ENCODE results near the gene CATSPERB. TPM values are rescaled to one million over a fixed set of nuclear protein-coding genes. Genes with fewer than 3 reads are reported as not detected.

CATSPERB gene
- total RNA-seq, 2 donors from 2014 or later, result 1.2 to 2.3 TPM

GRCh38 chr14:91732859-91733477 is 1.1 kb upstream of the CATSPERB start:
- 20% methylated on average over 2 of the region's 2 CpGs for WGBS
- intact Hi-C loops (cut with DNase I), result no loop called here
- Histone ChIP-seq H3K36me3 (no peaks in the 10 kb centered on the region), H3K27ac (no peak overlapping the region), H3K9me3 (no peaks in the 10 kb centered on the region), H3K4me1 (replicated peaks) (no peaks in the 10 kb centered on the region), H3K4me3 (no peak overlapping the region), H3K27me3 (replicated peaks; ENCODE audit: insufficient read depth) (no peaks in the 10 kb centered on the region)
- DNase-seq (ENCODE audit: low spot score), result no peak
- no peak for TF ChIP-seq POLR2AphosphoS5 (IDR thresholded peaks at IDR 0.05)
- TF ChIP-seq CTCF (IDR thresholded peaks at IDR 0.05), result no peak
- TF ChIP-seq POLR2A (IDR thresholded peaks at IDR 0.05), result no peak

GRCh38 chr14:91732439-91732838 is 553 bp upstream of the CATSPERB start:
- DNase-seq (ENCODE audit: low spot score), result no peak
- Histone ChIP-seq H3K27me3 (replicated peaks; ENCODE audit: insufficient read depth) (no peaks in the 10 kb centered on the region), H3K9me3 (no peaks in the 10 kb centered on the region), H3K4me1 (replicated peaks) (no peaks in the 10 kb centered on the region), H3K36me3 (no peaks in the 10 kb centered on the region), H3K4me3 (no peak overlapping the region), H3K27ac (no peak overlapping the region)
- TF ChIP-seq CTCF (IDR thresholded peaks at IDR 0.05), result no peak
- TF ChIP-seq POLR2A (IDR thresholded peaks at IDR 0.05), result no peak
- TF ChIP-seq POLR2AphosphoS5 (IDR thresholded peaks at IDR 0.05), result no peak
- intact Hi-C loops (cut with DNase I), result no loop called here
- 50% methylated on average over 5 of the region's 5 CpGs for WGBS

GRCh38 chr14:91731018-91731417 is 868 bp downstream of the CATSPERB start:
- no peaks in the 10 kb centered on the region for H3K27me3 ChIP-seq (replicated peaks; ENCODE audit: insufficient read depth)
- H3K4me3 ChIP-seq, result no peak overlapping the region
- no peaks in the 10 kb centered on the region for H3K36me3 ChIP-seq
- intact Hi-C loops (cut with DNase I), result no loop called here
- 54% methylated on average over 2 of the region's 2 CpGs for WGBS
- no peaks in the 10 kb centered on the region for H3K4me1 ChIP-seq (replicated peaks)
- DNase-seq (ENCODE audit: low spot score), result no peak
- H3K27ac ChIP-seq, result no peak overlapping the region
- no peak for TF ChIP-seq CTCF (IDR thresholded peaks at IDR 0.05)
- TF ChIP-seq POLR2AphosphoS5 (IDR thresholded peaks at IDR 0.05), result no peak
- no peak for TF ChIP-seq POLR2A (IDR thresholded peaks at IDR 0.05)
- H3K9me3 ChIP-seq, result no peaks in the 10 kb centered on the region

GRCh38 chr14:91729756-91730155 is 2.1 kb downstream of the CATSPERB start:
- Histone ChIP-seq H3K27me3 (replicated peaks; ENCODE audit: insufficient read depth) (no peaks in the 10 kb centered on the region), H3K9me3 (no peaks in the 10 kb centered on the region), H3K4me3 (no peak overlapping the region), H3K4me1 (replicated peaks) (no peaks in the 10 kb centered on the region), H3K36me3 (no peaks in the 10 kb centered on the region), H3K27ac (no peak overlapping the region)
- intact Hi-C loops (cut with DNase I), result no loop called here
- DNase-seq (ENCODE audit: low spot score), result no peak
- TF ChIP-seq POLR2A (IDR thresholded peaks at IDR 0.05) (no peak), CTCF (IDR thresholded peaks at IDR 0.05) (no peak), POLR2AphosphoS5 (IDR thresholded peaks at IDR 0.05) (no peak)
- WGBS, result 64% methylated on average over 3 of the region's 3 CpGs

- no peak for DNase-seq (ENCODE audit: low spot score)
- Histone ChIP-seq H3K4me1 (replicated peaks) (no peaks in the 10 kb centered on the region), H3K27me3 (replicated peaks; ENCODE audit: insufficient read depth) (no peaks in the 10 kb centered on the region), H3K9me3 (no peaks in the 10 kb centered on the region), H3K36me3 (no peaks in the 10 kb centered on the region), H3K27ac (no peak overlapping the region), H3K4me3 (no peak overlapping the region)
- intact Hi-C loops (cut with DNase I), result no loop called here
- WGBS, result 77% methylated on average over 4 of the region's 4 CpGs
- TF ChIP-seq POLR2AphosphoS5 (IDR thresholded peaks at IDR 0.05) (no peak), POLR2A (IDR thresholded peaks at IDR 0.05) (no peak), CTCF (IDR thresholded peaks at IDR 0.05) (no peak)
Measured at GRCh38 chr14:91728616-91729183, 3.2 kb downstream of the CATSPERB start.
